ENCODE results near the gene PLEKHH1. TPM values are rescaled to one million over a fixed set of nuclear protein-coding genes. Genes with fewer than 3 reads are reported as not detected.

PLEKHH1 gene
- polyA plus RNA-seq, 3 donors: 0.23 TPM; not detected in 2

DNA sequence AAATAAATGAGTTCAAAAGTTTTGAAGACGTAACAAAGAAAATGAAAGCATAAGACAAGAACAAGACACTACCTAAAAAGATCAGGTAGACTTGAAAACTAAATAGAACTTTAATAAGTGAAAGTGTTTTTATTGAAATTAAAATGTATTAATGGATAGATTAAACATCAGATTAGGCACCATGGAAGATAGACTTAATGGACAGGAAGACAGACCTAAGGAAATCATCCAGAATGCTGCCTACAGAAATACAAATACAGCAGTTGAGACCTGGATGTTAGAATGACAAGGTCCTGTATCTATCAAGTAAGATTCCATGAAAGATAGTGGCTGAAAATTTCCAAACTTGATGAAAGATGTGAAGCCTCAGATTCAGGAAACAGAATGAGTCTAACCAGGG lies 11.5 kb downstream of the PLEKHH1 start:
- no peak overlapping the region for H3K27ac Mint-ChIP-seq
- peaks cover 10% of the 10 kb centered on the region for H3K4me1 Mint-ChIP-seq
- no peak for DNase-seq
- Histone ChIP-seq H3K27me3 (ENCODE audit: control insufficient read depth in 2 of 2, insufficient read depth in 2 of 2, low read length in 2 of 2) (peaks cover 41 to 49% of the 10 kb centered on the region in 2 donors), H2AFZ (ENCODE audit: insufficient read depth, low read depth, low read length, poor library complexity, severe bottlenecking) (no peak overlapping the region), H3K4me1 (ENCODE audit: control insufficient read depth in 1 of 2, insufficient read depth in 2 of 2, low read length in 2 of 2) (peaks cover 0 to 5% of the 10 kb centered on the region in 2 donors), H4K20me1 (ENCODE audit: insufficient read depth, low read length) (no peaks in the 10 kb centered on the region), H3K4me3 (replicated peaks in 1 of 3; ENCODE audit: low read depth in 2 of 3, low read length in 3 of 3) (no peak overlapping the region), H3K9me3 (replicated peaks in 1 of 2; ENCODE audit: control insufficient read depth in 1 of 2, insufficient read depth in 1 of 2, low read length in 2 of 2) (no peaks in the 10 kb centered on the region), H3K79me2 (ENCODE audit: insufficient read depth, low read length) (no peaks in the 10 kb centered on the region), H3K4me2 (replicated peaks; ENCODE audit: extremely low read depth, low read length, poor library complexity, severe bottlenecking) (no peak overlapping the region), H3K27ac (ENCODE audit: low read depth in 1 of 2, low read length in 2 of 2) (no peak overlapping the region), H3K36me3 (replicated peaks in 1 of 2; ENCODE audit: control insufficient read depth in 1 of 2, insufficient read depth in 2 of 2, low read length in 2 of 2) (no peaks in the 10 kb centered on the region), H3K9ac (ENCODE audit: insufficient read depth, low read length, poor library complexity, severe bottlenecking) (no peak overlapping the region)
- H3K4me3 Mint-ChIP-seq: no peak overlapping the region
- no CpG with 5 or more reads among the region's 1 CpG for WGBS (ENCODE audit: insufficient coverage)
- peaks cover 34 to 53% (median 34%) of the 10 kb centered on the region in 3 donors for H3K27me3 Mint-ChIP-seq (ENCODE audit: low read depth in 3 of 3)
- TF ChIP-seq, protein P1, sequence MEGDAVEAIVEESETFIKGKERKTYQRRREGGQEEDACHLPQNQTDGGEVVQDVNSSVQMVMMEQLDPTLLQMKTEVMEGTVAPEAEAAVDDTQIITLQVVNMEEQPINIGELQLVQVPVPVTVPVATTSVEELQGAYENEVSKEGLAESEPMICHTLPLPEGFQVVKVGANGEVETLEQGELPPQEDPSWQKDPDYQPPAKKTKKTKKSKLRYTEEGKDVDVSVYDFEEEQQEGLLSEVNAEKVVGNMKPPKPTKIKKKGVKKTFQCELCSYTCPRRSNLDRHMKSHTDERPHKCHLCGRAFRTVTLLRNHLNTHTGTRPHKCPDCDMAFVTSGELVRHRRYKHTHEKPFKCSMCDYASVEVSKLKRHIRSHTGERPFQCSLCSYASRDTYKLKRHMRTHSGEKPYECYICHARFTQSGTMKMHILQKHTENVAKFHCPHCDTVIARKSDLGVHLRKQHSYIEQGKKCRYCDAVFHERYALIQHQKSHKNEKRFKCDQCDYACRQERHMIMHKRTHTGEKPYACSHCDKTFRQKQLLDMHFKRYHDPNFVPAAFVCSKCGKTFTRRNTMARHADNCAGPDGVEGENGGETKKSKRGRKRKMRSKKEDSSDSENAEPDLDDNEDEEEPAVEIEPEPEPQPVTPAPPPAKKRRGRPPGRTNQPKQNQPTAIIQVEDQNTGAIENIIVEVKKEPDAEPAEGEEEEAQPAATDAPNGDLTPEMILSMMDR (IDR thresholded peaks at IDR 0.05): no peak
- no peaks in the 10 kb centered on the region for H3K36me3 Mint-ChIP-seq
- intact Hi-C loops (cut with micrococcal nuclease): no loop called here
- peaks cover 0 to 6% (median 3%) of the 10 kb centered on the region in 7 donors for H3K9me3 Mint-ChIP-seq

DNA sequence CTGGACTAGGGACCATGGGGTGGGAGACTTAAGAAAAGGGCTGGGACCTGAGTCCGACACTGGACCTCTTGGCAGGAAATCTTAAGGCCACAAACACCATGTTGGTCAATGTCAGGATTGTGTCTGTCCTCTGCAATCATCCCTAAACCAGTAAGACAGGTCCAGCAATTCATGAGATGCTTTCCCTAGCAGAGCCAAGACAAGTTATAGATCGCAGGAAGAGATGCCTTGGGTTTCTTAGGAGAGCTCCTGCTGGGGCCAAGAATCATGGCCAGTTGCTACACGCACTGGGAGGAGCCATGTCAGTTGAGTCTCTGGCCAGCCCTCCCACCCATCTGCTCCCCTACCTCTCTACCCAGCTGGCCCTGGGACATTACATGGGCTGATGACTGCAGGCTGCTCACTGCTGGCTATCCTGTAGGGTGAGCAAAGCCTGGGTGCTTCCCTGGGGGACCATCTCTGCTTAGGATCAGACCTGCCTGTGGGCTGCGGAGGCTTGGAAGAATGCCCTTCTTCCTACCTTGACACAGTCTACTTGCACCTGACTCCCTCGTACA lies 14.2 kb downstream of the PLEKHH1 start:
- Histone ChIP-seq H3K9me3 (replicated peaks in 1 of 2; ENCODE audit: control insufficient read depth in 1 of 2, insufficient read depth in 1 of 2, low read length in 2 of 2) (no peaks in the 10 kb centered on the region), H3K4me2 (replicated peaks; ENCODE audit: extremely low read depth, low read length, poor library complexity, severe bottlenecking) (no peak overlapping the region), H3K9ac (ENCODE audit: insufficient read depth, low read length, poor library complexity, severe bottlenecking) (no peak overlapping the region), H3K27ac (ENCODE audit: low read depth in 1 of 2, low read length in 2 of 2) (no peak overlapping the region), H3K4me1 (ENCODE audit: control insufficient read depth in 1 of 2, insufficient read depth in 2 of 2, low read length in 2 of 2) (no peaks in the 10 kb centered on the region), H2AFZ (ENCODE audit: insufficient read depth, low read depth, low read length, poor library complexity, severe bottlenecking) (no peak overlapping the region), H3K27me3 (ENCODE audit: control insufficient read depth in 2 of 2, insufficient read depth in 2 of 2, low read length in 2 of 2) (peaks cover 17 to 29% of the 10 kb centered on the region in 2 donors), H4K20me1 (ENCODE audit: insufficient read depth, low read length) (no peaks in the 10 kb centered on the region), H3K4me3 (replicated peaks in 1 of 3; ENCODE audit: low read depth in 2 of 3, low read length in 3 of 3) (no peak overlapping the region), H3K79me2 (ENCODE audit: insufficient read depth, low read length) (no peaks in the 10 kb centered on the region), H3K36me3 (replicated peaks in 1 of 2; ENCODE audit: control insufficient read depth in 1 of 2, insufficient read depth in 2 of 2, low read length in 2 of 2) (no peaks in the 10 kb centered on the region)
- Mint-ChIP-seq H3K9me3 (peaks cover 0 to 3% (median 2%) of the 10 kb centered on the region in 7 donors), H3K36me3 (no peaks in the 10 kb centered on the region), H3K27ac (no peak overlapping the region), H3K4me1 (no peaks in the 10 kb centered on the region), H3K27me3 (ENCODE audit: low read depth in 3 of 3) (peaks cover 17 to 36% (median 20%) of the 10 kb centered on the region in 3 donors), H3K4me3 (no peak overlapping the region)
- intact Hi-C loops (cut with micrococcal nuclease): no loop called here
- TF ChIP-seq, protein P1 (IDR thresholded peaks at IDR 0.05): no peak
- 89% methylated on average over 3 of the region's 5 CpGs for WGBS (ENCODE audit: insufficient coverage)
- no peak for DNase-seq

Measured in CD14-positive monocyte (primary cell).